COLO829 (cell line): ENCODE data around the gene SLC17A2.
"Not testable (repeated sequence)": the region's sequence is repeated elsewhere in the genome, so short reads cannot be mapped to it uniquely, and the experiment has no call there.

Experiments
- DNase-seq: peaks from one replicate; pipeline ENCODE4 v3.0.0; 2012; ENCODE audit warnings: low spot score

The SLC17A2 gene

DNA sequence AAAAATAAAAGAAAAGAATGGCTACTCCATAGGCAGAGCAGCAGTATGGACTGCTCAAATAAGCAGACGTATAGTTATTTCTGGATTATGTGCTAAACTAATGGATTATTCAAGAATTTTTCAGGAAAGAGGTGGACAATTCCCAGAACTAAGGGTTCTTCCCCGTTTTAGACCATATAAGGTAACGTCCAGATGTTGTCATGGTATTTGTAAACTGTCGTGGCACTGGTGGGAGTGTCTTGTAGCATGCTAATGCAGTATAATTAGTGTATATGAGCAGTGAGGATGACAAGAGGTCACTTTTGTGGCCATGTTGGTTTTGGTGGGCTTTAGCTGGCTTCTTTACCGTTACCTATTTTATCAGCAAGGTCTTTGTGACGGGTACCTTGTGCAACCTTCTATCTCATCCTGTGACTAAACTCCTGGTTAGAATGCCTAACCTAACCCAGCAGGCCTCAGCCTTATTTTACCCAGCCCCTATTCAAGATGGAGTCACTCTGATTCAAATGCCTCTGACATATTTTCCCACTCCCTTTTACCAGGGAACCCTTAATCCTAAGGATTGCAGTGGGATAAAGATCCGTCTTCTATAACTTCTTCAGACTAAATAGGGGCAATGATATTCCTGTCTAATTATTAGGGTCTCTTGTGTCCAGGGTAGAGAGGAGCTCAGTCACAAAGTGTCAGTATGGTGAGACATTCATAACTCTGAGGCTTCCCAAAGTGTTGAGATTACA lies 21.0 kb upstream of the SLC17A2 start:
- DNase-seq: no peak

DNA sequence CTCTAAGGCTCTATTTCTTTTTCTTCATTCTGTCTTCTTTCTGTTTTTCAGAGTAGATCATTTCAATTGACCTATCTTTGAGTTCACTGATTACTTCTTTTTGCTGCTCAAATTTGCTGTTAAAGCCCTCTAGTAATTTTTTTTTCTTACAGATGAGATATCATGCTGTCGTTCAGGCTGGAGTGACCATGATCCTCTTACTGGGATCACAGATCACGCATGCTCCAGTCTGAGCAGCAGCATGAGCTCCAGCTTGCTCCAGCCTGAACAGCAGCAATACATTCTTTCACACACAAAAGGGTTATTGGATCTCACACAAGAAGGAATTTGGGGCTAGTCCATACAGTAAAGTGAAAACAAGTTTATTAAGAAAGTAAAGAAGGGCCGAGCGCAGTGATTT lies 19.8 kb upstream of the SLC17A2 start:
- DNase-seq: no peak

DNA sequence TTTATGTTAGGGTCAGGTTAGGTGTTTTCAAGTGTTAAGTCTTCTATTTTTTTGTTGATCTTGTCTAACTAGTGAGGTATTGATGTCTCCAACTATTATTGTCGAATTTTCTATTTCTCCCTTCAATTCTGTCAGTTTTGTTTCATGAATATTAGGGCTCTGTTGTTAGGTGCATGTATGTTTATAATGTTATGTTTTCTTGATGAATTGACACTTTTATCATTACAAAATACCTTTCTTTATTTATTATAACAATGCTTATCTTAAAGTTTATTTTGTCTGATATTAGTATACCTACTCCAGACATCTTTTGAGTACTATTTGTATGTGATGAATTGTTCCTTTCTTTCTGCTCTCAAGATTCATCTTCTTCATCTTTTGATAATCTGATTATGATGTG lies 19.2 kb upstream of the SLC17A2 start:
- DNase-seq: no peak

DNA sequence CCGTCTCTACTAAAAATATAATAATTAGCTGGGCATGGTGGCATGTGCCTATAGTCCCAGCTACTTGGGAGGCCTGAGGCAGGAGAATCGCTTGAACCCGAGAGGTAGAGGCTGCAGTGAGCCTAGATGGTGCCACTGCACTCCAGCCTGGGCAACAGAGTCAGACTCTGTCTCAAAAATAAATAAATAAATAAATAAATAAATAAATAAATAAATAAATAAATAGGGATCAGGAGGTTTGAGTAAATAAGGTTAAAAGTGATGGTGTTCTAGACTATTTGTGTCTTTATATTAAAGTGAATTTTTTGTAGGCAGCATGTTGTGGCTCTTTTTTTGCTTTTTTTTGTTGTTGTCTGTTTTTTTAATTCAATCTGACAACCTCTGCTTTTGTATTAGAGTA lies 17.0 kb upstream of the SLC17A2 start:
- DNase-seq: not testable (repeated sequence)

- DNase-seq: no peak
Measured at GRCh38 chr6:25946631-25947030, 16.1 kb upstream of the SLC17A2 start.

- not testable (repeated sequence) for DNase-seq
Measured at GRCh38 chr6:25945738-25946137, 15.2 kb upstream of the SLC17A2 start.

DNA sequence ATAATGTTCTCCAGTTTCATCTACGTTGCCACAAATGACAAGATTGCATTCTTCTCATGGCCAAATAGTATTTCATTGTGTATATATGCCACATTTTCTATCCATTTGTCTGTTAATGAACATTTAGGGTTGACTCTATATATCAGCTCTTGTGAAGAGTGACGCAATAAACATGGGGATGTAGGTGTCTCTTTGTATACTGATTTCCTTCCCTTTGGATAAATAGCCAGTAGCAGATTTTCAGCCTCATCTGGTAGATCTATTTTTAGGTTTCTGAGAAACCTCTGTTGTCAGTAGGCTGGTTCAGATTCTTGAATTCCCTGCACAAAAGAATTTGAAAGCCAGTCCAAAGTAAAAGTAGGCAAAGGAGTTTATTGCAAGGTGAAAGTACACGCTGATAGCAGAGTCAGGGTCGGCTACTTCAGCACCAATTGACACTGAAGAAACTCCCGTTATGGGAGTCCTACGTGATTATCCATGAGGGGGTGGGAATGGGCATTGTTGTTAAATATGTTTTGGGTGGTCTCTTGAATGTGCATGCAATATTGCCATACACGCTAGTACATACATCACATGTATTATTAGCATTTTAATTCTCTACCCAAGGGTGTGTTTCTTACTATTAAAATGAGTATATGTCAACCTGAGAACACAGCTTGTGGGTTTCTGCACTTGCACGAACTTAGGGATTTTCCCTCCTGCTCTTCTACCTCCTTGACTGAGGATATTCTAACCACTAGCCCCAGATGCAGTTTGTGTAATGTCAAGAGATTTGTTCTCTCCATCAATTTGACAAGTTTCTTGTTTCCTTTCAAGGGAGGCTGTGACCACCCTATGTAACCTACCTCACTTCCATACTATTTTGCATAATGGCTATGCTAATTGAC lies 14.4 kb upstream of the SLC17A2 start:
- no peak for DNase-seq

DNA sequence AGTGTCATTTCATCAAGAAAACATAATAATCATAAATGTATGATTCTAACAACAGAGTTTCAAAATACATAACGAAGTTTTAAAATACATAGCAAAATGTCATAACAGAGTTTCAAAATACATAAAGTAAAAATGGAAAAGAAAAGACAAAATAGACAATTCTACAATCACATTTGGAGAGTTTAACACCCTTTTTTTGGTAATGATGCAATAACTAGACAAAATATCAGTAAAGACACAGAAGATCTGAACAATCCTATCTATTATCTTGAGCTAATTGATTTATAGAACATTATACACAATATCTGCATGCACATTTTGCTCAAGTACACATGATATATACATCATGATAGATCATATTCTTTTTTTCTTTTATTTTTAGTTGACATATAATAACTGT lies 13.4 kb upstream of the SLC17A2 start:
- DNase-seq: no peak

DNA sequence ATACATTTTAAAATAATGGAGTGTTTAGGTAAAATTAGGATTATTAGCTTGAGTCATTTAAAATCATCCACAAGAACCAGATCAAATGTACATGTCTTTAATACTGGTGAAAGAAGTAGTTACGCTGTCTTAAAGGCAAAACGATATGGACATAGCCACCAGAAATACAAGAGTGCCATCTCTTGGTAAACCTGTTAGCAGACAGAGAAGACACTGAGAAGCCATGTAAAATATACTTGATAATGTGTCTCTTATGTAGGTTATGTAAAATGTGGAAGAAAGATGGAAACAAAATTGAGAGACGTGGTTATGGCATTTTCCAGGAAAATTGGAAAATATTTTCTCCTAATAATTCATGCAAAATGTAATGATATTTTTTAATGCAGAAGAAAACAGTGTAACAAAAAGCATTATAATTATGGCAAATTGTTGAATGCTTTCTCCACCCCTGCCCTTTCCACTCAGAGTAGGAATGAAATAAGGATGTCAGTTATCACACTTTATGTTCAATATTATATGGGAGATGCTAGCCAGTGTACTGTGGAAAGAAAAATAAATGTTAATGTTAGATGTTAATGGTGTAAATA lies 12.2 kb upstream of the SLC17A2 start:
- peak; percentile 42 for DNase-seq

DNA sequence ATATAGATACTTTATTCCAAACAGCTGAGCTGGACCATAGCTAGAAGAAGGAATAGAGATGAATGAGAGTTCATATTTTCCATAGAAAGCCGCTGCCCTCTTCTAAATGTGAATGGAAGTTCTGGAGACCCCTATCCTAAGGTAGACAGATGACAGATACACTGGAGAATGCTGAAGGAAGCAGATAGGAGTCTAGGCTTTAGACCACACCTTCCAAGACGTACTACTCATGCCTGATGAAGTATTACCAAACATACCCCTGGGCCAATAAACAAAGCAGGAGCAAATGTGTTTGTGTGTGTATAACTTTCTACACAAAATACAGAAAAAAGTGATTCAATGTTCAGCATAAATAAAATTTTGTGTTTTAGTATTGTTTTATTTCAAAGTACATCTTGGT lies 9.1 kb upstream of the SLC17A2 start:
- DNase-seq: no peak

- no peak for DNase-seq
Measured at GRCh38 chr6:25935953-25936352, 5.5 kb upstream of the SLC17A2 start.

DNA sequence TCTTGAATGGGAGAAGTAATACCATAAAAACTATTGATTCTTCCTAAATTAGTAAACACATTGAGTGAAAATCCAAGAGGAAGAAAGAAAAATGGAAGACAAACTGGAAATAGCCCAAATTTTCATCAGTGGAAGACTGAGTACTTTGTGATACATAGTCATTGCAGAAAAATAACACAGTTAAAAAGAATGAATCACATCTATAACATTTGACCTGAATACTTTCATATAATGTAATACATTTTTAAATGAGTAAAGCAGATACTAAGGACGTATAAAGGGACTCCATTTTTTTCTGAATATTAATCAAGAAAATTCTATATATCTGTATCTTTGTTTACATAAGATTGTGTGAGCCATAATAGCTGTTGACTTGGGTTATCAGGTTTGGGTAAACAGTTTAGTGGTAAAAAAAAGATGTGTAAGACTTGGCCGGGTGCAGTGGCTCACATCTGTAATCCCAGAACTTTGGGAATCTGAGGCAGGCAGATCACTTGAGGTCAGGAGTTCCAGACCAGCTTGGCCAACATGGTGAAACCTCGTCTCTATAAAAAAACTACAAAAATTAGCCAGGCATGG lies 4.3 kb upstream of the SLC17A2 start:
- no peak for DNase-seq

GRCh38 chr6:25934156-25934555 lies 3.7 kb upstream of the SLC17A2 start:
- no peak for DNase-seq

DNA sequence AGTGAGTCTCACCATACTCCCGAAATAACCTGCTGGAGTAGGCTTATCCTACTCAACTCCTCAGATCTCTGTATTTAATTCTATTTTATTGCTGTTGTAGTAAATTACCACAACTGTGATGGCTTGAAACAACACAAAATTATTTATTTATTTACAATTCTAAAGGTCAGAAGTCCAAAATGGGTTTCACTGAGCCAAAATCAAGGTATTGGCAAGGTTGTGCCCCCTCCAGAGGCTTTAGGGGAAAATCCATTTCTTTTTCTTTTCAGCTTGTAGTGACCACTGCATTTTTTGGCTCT lies 869 bp upstream of the SLC17A2 start:
- no peak for DNase-seq

GRCh38 chr6:25929785-25930184 lies 706 bp downstream of the SLC17A2 start:
- DNase-seq: not testable (repeated sequence)

GRCh38 chr6:25928562-25929324 lies 1.7 kb downstream of the SLC17A2 start:
- DNase-seq: no peak

GRCh38 chr6:25927756-25928216 lies 2.7 kb downstream of the SLC17A2 start:
- no peak for DNase-seq

- no peak for DNase-seq
Measured at GRCh38 chr6:25927178-25927577, 3.3 kb downstream of the SLC17A2 start.

GRCh38 chr6:25925876-25926275 lies 4.6 kb downstream of the SLC17A2 start:
- DNase-seq: no peak

DNA sequence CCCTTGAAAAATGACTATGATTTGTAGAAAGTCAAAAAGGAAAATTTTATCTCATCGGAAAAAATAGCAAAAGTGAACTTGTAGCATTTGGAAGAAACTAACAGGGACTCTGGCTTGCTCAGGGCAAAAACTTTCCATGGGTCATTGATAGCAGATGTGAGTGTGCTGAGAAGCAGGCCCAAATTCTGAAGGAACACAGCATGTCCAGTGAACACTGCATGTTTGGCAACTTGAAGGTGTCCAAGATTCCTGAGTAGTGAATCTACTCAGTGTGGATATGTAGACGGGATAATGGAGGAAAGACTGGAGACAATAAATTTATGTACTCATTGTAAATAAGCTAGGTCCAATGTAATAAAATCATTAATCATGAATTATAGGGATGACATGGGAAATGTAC lies 8.2 kb downstream of the SLC17A2 start:
- no peak for DNase-seq

GRCh38 chr6:25921525-25922203 lies 8.8 kb downstream of the SLC17A2 start:
- DNase-seq: no peak
